Measurements from ENCODE around the gene SELENON. TPM values are rescaled to one million over a fixed set of nuclear protein-coding genes. Genes with fewer than 3 reads are reported as not detected.
"Not testable (repeated sequence)": the region's sequence is repeated elsewhere in the genome, so short reads cannot be mapped to it uniquely, and the experiment has no call there.

The SELENON gene
- total RNA-seq, 4 donors from 2014 or later: 26.0 to 57.3 (median 53.6) TPM

- TF ChIP-seq, protein P1, sequence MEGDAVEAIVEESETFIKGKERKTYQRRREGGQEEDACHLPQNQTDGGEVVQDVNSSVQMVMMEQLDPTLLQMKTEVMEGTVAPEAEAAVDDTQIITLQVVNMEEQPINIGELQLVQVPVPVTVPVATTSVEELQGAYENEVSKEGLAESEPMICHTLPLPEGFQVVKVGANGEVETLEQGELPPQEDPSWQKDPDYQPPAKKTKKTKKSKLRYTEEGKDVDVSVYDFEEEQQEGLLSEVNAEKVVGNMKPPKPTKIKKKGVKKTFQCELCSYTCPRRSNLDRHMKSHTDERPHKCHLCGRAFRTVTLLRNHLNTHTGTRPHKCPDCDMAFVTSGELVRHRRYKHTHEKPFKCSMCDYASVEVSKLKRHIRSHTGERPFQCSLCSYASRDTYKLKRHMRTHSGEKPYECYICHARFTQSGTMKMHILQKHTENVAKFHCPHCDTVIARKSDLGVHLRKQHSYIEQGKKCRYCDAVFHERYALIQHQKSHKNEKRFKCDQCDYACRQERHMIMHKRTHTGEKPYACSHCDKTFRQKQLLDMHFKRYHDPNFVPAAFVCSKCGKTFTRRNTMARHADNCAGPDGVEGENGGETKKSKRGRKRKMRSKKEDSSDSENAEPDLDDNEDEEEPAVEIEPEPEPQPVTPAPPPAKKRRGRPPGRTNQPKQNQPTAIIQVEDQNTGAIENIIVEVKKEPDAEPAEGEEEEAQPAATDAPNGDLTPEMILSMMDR (IDR thresholded peaks at IDR 0.05): no peak
- ATAC-seq (ENCODE audit: low FRiP score) (no peak), DNase-seq (ENCODE audit: low spot score) (no peak)
Observed at GRCh38 chr1:25832336-25833037, 32.5 kb downstream of the SELENON start.

GRCh38 chr1:25833158-25833557, 33.2 kb downstream of the SELENON start:
- ATAC-seq (ENCODE audit: low FRiP score) (no peak), DNase-seq (ENCODE audit: low spot score) (no peak)
- TF ChIP-seq, protein P1 (IDR thresholded peaks at IDR 0.05): no peak

DNA sequence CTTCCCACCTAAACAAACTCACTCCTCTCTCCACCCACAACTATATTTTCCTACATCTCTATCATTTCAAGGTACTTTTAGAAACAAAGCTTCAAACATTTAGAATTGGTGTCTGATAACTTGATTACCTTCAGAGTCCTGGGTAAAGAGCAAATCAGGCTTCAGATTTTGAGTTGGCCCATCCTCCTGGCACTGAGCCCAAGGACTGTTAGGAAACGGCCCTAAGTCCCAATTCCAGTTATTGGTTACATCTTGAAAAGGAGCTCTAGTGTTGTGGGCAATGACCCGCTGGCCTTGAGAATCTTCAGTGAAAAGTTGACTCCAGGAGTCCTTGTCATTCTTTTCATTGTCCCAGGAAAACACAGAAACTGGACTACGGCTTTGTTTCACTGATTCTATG, 34.9 kb downstream of the SELENON start:
- no peak for ATAC-seq (ENCODE audit: low FRiP score)
- DNase-seq (ENCODE audit: low spot score): no peak
- TF ChIP-seq, protein P1 (IDR thresholded peaks at IDR 0.05): no peak

GRCh38 chr1:25836695-25837094, 36.7 kb downstream of the SELENON start:
- no peak for ATAC-seq (ENCODE audit: low FRiP score)
- TF ChIP-seq, protein P1 (IDR thresholded peaks at IDR 0.05): no peak
- DNase-seq (ENCODE audit: low spot score): no peak

DNA sequence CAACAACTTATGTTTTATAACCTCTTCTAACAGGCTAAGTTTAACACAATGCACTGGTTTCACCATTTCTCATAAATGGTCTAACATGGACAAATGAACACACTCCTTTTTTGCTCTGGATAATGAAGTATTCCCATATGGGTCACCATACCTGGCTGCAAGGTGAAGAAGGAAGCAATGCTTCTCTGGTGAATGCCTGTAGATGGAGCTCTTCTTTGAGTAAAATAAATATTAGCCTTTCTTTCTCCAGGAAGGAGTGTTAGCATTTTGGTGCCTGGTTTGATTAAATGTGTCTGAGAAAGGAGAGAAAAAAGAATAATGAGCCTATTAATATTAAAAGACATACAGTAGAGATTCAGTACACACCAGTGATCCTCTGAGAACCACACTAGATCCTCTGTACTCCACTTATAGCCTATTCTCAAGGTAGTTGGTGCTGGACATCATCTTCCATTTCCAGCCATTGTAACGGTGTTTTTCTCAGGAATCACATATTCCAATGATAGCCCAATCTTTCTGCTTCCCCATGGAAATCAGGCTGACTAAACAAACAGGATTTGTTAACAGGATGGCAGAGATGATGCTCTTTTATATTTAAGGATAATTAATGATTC, 37.4 kb downstream of the SELENON start:
- ATAC-seq (ENCODE audit: low FRiP score): no peak
- TF ChIP-seq, protein P1 (IDR thresholded peaks at IDR 0.05): no peak
- no peak for DNase-seq (ENCODE audit: low spot score)

DNA sequence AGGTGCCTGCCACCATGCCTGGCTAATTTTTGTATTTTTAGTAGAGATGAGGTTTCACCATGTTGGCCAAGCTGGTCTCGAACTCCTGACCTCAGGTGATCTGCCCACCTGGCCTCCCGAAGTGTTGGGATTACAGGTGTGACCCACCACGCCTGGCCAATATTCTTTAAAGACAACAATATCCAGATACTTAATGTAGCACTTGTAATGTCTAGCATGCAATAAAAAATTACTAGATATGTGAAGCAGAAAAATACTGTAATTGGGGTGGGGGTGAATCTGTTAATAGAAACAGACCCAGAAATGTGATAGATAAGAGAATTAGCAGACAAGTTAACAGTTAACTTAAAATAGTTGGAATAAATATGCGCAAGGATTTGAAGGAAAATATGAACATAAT, 39.8 kb downstream of the SELENON start:
- not testable (repeated sequence) for DNase-seq (ENCODE audit: low spot score)

DNA sequence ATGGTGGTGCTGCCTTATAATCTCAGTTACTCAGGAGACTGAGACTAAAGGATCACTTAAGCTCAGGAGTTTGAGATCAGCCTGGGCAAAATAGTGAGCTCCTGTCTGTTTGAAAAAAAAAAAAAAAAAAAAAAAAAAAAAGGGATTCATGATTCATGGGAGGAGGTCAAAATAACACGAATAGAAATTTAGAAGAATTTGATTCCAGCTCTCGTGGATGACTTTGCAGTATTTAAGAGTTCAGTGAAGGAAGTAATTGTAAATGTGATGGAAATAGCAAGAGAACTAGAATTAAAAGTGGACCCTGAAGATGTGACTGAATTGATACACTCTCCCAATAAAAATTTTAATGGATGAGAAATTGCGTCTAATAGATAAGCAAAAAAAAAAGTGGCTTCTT, 43.5 kb downstream of the SELENON start:
- DNase-seq (ENCODE audit: low spot score) (no peak), ATAC-seq (ENCODE audit: low FRiP score) (no peak)
- TF ChIP-seq, protein P1 (IDR thresholded peaks at IDR 0.05): no peak

More for the DNA sequence above, 39.8 kb downstream of the SELENON start:
- not testable (repeated sequence) for ATAC-seq (ENCODE audit: low FRiP score)

Data from omental fat pad (tissue), 4 donors.